COLO668 (cell line): ENCODE results near the gene RASGRP1.
A peak's percentile ranks its signal among the peaks of the same experiment; 100 is the strongest.

ENCODE experiments used
- DNase-seq: peaks from one replicate; lab custom pipeline; 2025; ENCODE audit not compliant: unreplicated experiment; lab: John Stamatoyannopoulos, UW

Gene RASGRP1

GRCh38 chr15:38508647-38509046, 56.0 kb downstream of the RASGRP1 start:
- DNase-seq, result no peak

- no peak for DNase-seq
Observed at GRCh38 chr15:38507570-38507969, 57.0 kb downstream of the RASGRP1 start.

DNA sequence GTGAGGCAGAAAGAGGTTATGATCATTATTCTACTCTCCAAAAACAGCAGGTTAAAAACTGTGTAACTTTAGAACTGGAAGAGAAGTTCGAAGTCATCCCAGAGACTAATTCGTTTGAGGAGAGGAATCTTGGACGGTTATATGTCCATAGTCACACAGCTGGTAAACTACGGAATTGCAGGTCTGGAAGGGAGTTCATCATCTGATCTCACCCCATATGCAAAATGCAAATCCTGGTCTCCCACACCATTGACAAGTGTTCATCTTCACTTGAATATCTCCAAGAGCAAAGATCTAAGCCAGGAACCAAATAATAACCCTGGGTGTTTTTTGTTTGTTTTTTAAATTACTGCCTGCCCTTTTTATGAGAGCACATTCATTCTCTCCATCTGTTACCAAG, 57.6 kb downstream of the RASGRP1 start:
- DNase-seq, result no peak

- DNase-seq, result no peak
Observed at GRCh38 chr15:38504680-38505467, 59.7 kb downstream of the RASGRP1 start.

GRCh38 chr15:38503496-38503895, 61.1 kb downstream of the RASGRP1 start:
- DNase-seq, result no peak

DNA sequence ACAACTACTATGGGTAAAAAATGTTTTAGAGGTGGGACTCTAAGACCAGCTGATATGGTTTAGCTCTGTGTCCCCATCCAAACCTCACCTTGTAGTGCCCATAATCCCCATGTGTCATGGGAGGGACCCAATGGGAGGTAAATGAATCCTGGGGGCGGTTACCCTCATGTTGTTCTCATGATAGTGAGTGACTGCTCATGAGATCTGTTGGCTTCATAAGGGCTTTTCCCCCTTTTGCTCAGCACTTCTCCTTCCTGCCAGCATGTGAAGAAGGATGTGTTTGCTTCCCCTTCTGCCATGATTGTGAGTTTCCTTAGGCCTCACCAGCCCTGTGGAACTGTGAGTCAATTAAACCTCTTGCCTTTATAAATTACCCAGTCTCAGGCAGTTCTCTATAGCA, 65.0 kb downstream of the RASGRP1 start:
- no peak for DNase-seq

DNA sequence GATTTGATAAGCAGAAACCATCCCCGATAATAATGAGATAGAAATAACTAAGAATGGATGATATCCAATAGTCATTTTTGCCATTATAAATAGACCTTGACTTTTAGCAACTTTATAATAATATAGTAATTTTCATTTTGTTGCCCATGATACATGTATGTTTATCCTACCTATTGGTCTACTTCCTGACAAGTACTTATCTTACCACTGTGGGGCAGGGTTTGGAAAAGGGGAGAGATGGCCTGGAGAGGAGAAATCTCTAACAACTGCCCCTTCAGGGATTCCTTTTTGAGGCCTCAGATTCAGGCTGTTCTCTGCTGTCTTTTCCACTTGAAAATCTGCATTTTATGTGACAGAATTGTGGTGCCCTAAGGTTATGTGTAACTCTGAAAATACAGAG, 68.5 kb downstream of the RASGRP1 start:
- no peak for DNase-seq

GRCh38 chr15:38490242-38490922, 74.2 kb downstream of the RASGRP1 start:
- DNase-seq, result no peak

DNA sequence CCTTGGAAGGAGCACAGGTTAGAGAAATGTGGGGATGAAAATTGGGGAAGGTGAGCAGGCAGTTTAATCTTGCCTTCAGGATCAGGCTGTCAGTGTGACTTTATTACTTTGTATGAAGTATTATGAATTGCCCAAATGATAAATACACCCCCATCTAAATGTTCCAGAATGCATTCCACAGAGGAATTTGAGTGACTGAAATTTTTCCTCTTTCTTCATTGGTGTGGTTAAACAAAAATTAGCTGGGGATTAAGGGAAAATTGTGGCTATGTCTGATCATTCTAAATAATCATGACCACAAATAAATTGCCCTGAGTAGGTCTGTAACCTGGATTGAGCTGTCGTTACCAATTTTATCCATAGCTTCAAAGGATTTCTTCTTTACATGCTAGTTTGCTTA, 77.2 kb downstream of the RASGRP1 start:
- DNase-seq, result no peak

DNA sequence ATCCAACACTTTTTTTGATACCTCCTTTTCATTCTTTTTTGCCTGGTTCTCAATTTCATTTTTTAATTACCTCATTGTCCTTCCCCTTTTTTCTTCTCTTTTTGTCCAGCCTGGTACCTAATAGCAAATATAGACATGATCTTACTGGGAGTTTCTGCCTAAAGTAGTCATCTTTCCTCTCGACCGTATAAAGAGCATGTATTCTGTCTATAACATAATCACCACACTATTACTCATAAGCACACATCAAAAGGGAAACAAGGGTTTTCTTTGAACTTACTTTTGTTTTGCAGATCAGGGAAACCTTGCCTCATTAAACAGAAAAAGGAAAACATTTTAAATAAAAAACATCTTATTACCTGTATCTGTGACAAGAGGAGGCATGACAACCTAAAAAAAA, 77.7 kb downstream of the RASGRP1 start:
- no peak for DNase-seq

- DNase-seq, result no peak
Observed at GRCh38 chr15:38482572-38482971, 82.0 kb downstream of the RASGRP1 start.

GRCh38 chr15:38481761-38482160, 82.9 kb downstream of the RASGRP1 start:
- no peak for DNase-seq

- no peak for DNase-seq
Observed at GRCh38 chr15:38481113-38481512, 83.5 kb downstream of the RASGRP1 start.

DNA sequence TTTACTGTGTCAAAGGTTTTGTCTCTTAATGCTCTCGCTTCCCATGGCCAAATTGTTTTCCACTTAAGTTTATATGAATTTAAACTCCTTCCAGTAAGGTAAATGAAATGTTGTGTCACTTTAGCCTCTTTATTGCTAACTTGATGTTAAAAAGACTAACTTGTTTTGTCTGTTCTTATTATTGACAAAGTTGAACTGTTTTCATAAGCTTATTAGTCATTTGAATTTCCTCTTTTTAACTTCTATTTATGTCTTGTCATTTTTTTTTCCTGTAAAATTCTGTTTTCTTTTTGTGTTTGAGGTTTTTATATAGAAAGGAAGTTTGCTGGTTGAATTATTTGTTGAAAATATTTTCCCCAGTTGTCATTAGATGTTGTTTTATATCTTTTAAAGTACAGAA, 84.9 kb downstream of the RASGRP1 start:
- DNase-seq, result no peak

GRCh38 chr15:38479266-38479665, 85.3 kb downstream of the RASGRP1 start:
- no peak for DNase-seq

DNA sequence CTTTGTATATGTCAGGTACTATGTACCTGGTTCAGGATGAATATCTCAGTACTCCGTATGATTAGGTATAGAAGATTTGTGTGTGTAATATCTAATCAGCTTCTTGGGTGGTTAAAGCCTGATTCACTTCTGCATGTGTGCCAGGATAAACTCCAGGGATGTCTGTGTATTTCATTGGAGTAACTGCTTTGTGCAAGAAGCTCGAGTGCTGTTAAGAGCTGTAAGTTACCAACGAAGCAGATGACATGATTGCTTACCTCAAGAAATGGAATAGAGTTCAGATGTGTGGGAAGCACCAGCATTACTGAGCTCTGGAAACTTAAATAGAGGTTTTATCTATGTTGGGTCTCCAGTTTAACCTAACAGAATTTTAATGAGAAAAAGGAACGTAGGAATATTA, 87.0 kb downstream of the RASGRP1 start:
- DNase-seq, result no peak

- no peak for DNase-seq
Observed at GRCh38 chr15:38476120-38476519, 88.5 kb downstream of the RASGRP1 start.

GRCh38 chr15:38475361-38475760, 89.3 kb downstream of the RASGRP1 start:
- no peak for DNase-seq

- peak; percentile 3 for DNase-seq
Observed at GRCh38 chr15:38474155-38474757, 90.4 kb downstream of the RASGRP1 start.

DNA sequence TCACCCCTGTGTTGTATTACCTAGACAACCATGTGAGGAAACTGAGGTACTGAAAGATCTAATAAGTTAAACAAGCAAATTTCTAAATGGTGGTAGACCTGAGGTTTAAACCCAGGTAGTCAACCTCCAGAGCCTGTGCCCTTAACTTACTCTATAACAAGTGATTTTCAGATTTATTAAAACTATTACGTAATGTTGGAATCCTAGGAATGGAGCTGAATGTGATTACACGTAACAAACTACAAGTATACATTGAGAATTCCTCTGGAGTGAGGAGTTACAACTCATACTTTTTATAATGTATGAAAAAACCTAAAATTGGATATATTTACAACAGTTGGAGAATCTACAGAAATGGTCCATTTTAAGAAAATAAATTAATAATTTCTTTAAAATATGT, 92.6 kb downstream of the RASGRP1 start:
- DNase-seq, result no peak

DNA sequence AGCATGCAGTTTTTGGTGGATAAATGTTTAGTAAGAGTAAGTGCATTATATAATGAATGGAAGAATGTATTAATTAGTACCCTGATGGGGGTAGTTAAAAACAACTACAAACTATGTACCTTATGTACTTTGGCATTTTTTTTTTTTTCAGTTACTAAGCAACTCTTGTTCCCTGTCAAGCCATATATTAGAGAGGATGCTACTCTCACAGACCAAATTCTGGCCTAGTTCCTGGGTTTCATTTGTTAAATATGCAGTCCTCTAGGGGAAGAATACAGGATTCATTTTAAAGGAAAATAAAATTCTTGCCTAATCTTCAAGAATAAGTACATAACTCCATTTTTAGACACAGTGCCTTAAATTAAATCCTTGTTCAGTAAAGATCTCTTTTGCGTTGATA, 93.8 kb downstream of the RASGRP1 start:
- DNase-seq, result no peak

- DNase-seq, result no peak
Observed at GRCh38 chr15:38464675-38465074, 99.9 kb downstream of the RASGRP1 start.
